Trophoblast cell (in vitro differentiated cells and primary cell): ENCODE data around the gene SMIM1.
"Not testable (repeated sequence)": the region's sequence is repeated elsewhere in the genome, so short reads cannot be mapped to it uniquely, and the experiment has no call there.

ENCODE experiments used
- DNase-seq, 2 donors: peaks; one replicate each; pipeline ENCODE4 v3.0.0-alpha.2; 2016
- H2AFZ ChIP-seq: 2 replicates; pipeline ENCODE4 v1.6.1; 2013; ENCODE audit warnings: low read length, moderate library complexity, mild to moderate bottlenecking; ENCODE audit not compliant: insufficient read depth, poor library complexity
- H2AK5ac ChIP-seq: 2 replicates; pipeline ENCODE4 v1.6.1; 2013; ENCODE audit warnings: mild to moderate bottlenecking, low read length
- H2BK120ac ChIP-seq: 2 replicates; pipeline ENCODE4 v1.6.1; 2013; ENCODE audit warnings: low read length, mild to moderate bottlenecking, moderate library complexity; ENCODE audit not compliant: insufficient read depth, poor library complexity
- H2BK12ac ChIP-seq: 2 replicates; pipeline ENCODE4 v1.6.1; 2013; ENCODE audit warnings: mild to moderate bottlenecking, low read length, moderate library complexity
- H2BK5ac ChIP-seq: 2 replicates; pipeline ENCODE4 v1.6.1; 2013; ENCODE audit warnings: low read length, low read depth, moderate library complexity, mild to moderate bottlenecking; ENCODE audit not compliant: poor library complexity
- H3K14ac ChIP-seq: 2 replicates; pipeline ENCODE4 v1.6.1; 2013; ENCODE audit warnings: mild to moderate bottlenecking, low read length
- H3K18ac ChIP-seq: 2 replicates; pipeline ENCODE4 v1.6.1; 2013; ENCODE audit warnings: mild to moderate bottlenecking, low read length
- H3K23ac ChIP-seq: 2 replicates; pipeline ENCODE4 v1.6.1; 2013; ENCODE audit warnings: low read length
- H3K27ac ChIP-seq: 2 replicates; pipeline ENCODE4 v1.5.1; 2013; ENCODE audit warnings: low read depth, mild to moderate bottlenecking, inconsistent platforms, low read length, moderate library complexity
- H3K27me3 ChIP-seq: 2 replicates; pipeline ENCODE4 v1.6.1; 2013; ENCODE audit warnings: inconsistent platforms, mild to moderate bottlenecking, low read length, moderate library complexity; ENCODE audit not compliant: insufficient read depth
- H3K36me3 ChIP-seq, 2 experiments: 1 replicate in 1 of 2; 2 replicates in 1 of 2; pipeline ENCODE4 v1.6.1; 2013; ENCODE audit warnings: low read length in 2 of 2, mild to moderate bottlenecking in 2 of 2, moderate library complexity in 1 of 2; ENCODE audit not compliant: insufficient read depth in 2 of 2, control insufficient read depth in 1 of 2
- H3K4ac ChIP-seq: 2 replicates; pipeline ENCODE4 v1.6.1; 2013; ENCODE audit warnings: low read depth, mild to moderate bottlenecking, low read length, moderate library complexity
- H3K4me1 ChIP-seq, 2 experiments: 1 replicate in 1 of 2; 2 replicates in 1 of 2; pipeline ENCODE4 v1.6.1; 2013; ENCODE audit warnings: low read length in 2 of 2, mild to moderate bottlenecking in 2 of 2, moderate library complexity in 1 of 2; ENCODE audit not compliant: insufficient read depth in 2 of 2, control insufficient read depth in 1 of 2
- H3K4me2 ChIP-seq: 2 replicates; pipeline ENCODE4 v1.6.1; 2013; ENCODE audit warnings: inconsistent platforms, mild to moderate bottlenecking, low read length, moderate library complexity
- H3K4me3 ChIP-seq: 2 replicates; pipeline ENCODE4 v1.5.1; 2013; ENCODE audit warnings: mild to moderate bottlenecking, low read depth, low read length, inconsistent platforms
- H3K79me1 ChIP-seq: one replicate; pipeline ENCODE4 v1.6.1; 2013; ENCODE audit warnings: low read length
- H3K79me2 ChIP-seq: 2 replicates; pipeline ENCODE4 v1.6.1; 2013; ENCODE audit warnings: low read length, mild to moderate bottlenecking; ENCODE audit not compliant: control insufficient read depth, insufficient read depth, poor library complexity
- H3K9ac ChIP-seq: 2 replicates; pipeline ENCODE4 v1.6.1; 2013; ENCODE audit warnings: mild to moderate bottlenecking, low read length
- H3K9me3 ChIP-seq: 2 replicates; pipeline ENCODE4 v1.6.1; 2013; ENCODE audit warnings: low read depth, mild to moderate bottlenecking, control low read depth, inconsistent platforms, low read length; ENCODE audit not compliant: insufficient read depth
- H4K12ac ChIP-seq: 2 replicates; pipeline ENCODE4 v1.6.1; 2013; ENCODE audit warnings: low read depth, mild to moderate bottlenecking, low read length, moderate library complexity
- H4K8ac ChIP-seq: 2 replicates; pipeline ENCODE4 v1.6.1; 2013; ENCODE audit warnings: low read depth, mild to moderate bottlenecking, low read length, moderate library complexity
- H4K91ac ChIP-seq: one replicate; pipeline ENCODE4 v1.6.1; 2013; ENCODE audit warnings: low read depth, mild to moderate bottlenecking, low read length, moderate library complexity
- WGBS: extraction: QIAGEN DNeasy Blood & Tissue Kit; methylation state at CpG from one replicate; pipeline ENCODE4 v1.1.7; 2013; ENCODE audit warnings: missing lambda C conversion rate; ENCODE audit not compliant: insufficient read length, insufficient coverage; ENCODE audit errors: extremely low coverage; 5-methylcytosine and 5-hydroxymethylcytosine counted together

SMIM1 gene

GRCh38 chr1:3799976-3800685 is 27.6 kb downstream of the SMIM1 start:
- H3K4ac ChIP-seq, result no peak overlapping the region
- H3K14ac ChIP-seq, result no peak overlapping the region
- H2AK5ac ChIP-seq, result no peak overlapping the region
- H4K91ac ChIP-seq, result no peak overlapping the region
- no peak overlapping the region for H3K9ac ChIP-seq
- H3K4me3 ChIP-seq, result no peak overlapping the region
- no peak overlapping the region for H3K23ac ChIP-seq
- no peak overlapping the region for H2BK5ac ChIP-seq
- H3K9me3 ChIP-seq, result peaks cover 3% of the 10 kb centered on the region
- peak; percentile 29 to 31 for DNase-seq
- peaks cover 6 to 7% of the 10 kb centered on the region in 2 experiments for H3K4me1 ChIP-seq
- peaks cover 5% of the 10 kb centered on the region for H3K79me2 ChIP-seq
- no peaks in the 10 kb centered on the region for H3K36me3 ChIP-seq
- H3K4me2 ChIP-seq, result no peak overlapping the region
- no CpG with 5 or more reads among the region's 11 CpGs for WGBS
- H4K12ac ChIP-seq, result no peak overlapping the region
- H3K27ac ChIP-seq, result no peak overlapping the region
- no peaks in the 10 kb centered on the region for H3K27me3 ChIP-seq
- no peak overlapping the region for H3K18ac ChIP-seq
- no peak overlapping the region for H2AFZ ChIP-seq
- H2BK12ac ChIP-seq, result no peak overlapping the region
- H2BK120ac ChIP-seq, result no peak overlapping the region
- H4K8ac ChIP-seq, result no peak overlapping the region
- H3K79me1 ChIP-seq, result peaks cover 5% of the 10 kb centered on the region

GRCh38 chr1:3800795-3801194 is 28.2 kb downstream of the SMIM1 start:
- not testable (repeated sequence) for H3K27me3 ChIP-seq, H3K4me3 ChIP-seq, H3K27ac ChIP-seq, H3K79me2 ChIP-seq, H3K4me1 ChIP-seq, H3K23ac ChIP-seq, H4K8ac ChIP-seq, H4K91ac ChIP-seq, H2BK120ac ChIP-seq, H4K12ac ChIP-seq, H3K79me1 ChIP-seq, H3K9ac ChIP-seq, H3K9me3 ChIP-seq, H3K36me3 ChIP-seq, H3K14ac ChIP-seq, H2AK5ac ChIP-seq, H3K18ac ChIP-seq, H3K4me2 ChIP-seq, H3K4ac ChIP-seq, H2AFZ ChIP-seq, H2BK5ac ChIP-seq, H2BK12ac ChIP-seq, DNase-seq
- no CpG with 5 or more reads among the region's 3 CpGs for WGBS

- H2AFZ ChIP-seq, result no peak overlapping the region
- no peak overlapping the region for H3K14ac ChIP-seq
- H3K9ac ChIP-seq, result no peak overlapping the region
- H3K4me3 ChIP-seq, result no peak overlapping the region
- no peak overlapping the region for H3K4ac ChIP-seq
- H3K36me3 ChIP-seq, result no peaks in the 10 kb centered on the region
- no peaks in the 10 kb centered on the region for H3K79me1 ChIP-seq
- H4K91ac ChIP-seq, result no peak overlapping the region
- no peak overlapping the region for H3K27ac ChIP-seq
- no peak overlapping the region for H3K23ac ChIP-seq
- H3K4me1 ChIP-seq, result no peaks in the 10 kb centered on the region
- H4K12ac ChIP-seq, result no peak overlapping the region
- no peaks in the 10 kb centered on the region for H3K79me2 ChIP-seq
- H2BK12ac ChIP-seq, result no peak overlapping the region
- no peak for DNase-seq
- H4K8ac ChIP-seq, result no peak overlapping the region
- no peak overlapping the region for H2AK5ac ChIP-seq
- no CpG with 5 or more reads among the region's 19 CpGs for WGBS
- H3K18ac ChIP-seq, result no peak overlapping the region
- H3K4me2 ChIP-seq, result no peak overlapping the region
- no peaks in the 10 kb centered on the region for H3K27me3 ChIP-seq
- H2BK120ac ChIP-seq, result no peak overlapping the region
- H3K9me3 ChIP-seq, result peaks cover 22% of the 10 kb centered on the region
- H2BK5ac ChIP-seq, result no peak overlapping the region
These were observed 31.5 kb downstream of the SMIM1 start for GRCh38 chr1:3803905-3804626.

DNA sequence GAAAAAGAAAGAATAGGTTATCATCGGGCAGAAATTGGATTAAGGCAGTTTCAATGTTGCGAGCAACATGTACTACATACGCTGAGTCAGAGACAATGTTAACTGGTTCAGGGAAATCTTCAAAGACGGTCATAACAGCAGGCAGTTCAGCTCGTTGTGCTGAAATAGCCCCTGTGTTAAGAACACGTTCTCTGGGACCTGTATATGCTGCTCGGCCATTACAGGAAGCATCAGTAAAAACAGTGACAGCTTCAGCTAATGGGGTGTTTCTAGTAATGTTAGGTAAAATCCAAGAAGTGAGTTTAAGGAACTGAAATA is 32.0 kb downstream of the SMIM1 start:
- H3K18ac ChIP-seq, H2BK120ac ChIP-seq, H3K36me3 ChIP-seq, H2AK5ac ChIP-seq, H3K79me1 ChIP-seq, H3K4ac ChIP-seq, H3K27me3 ChIP-seq, H3K4me3 ChIP-seq, H4K8ac ChIP-seq, H3K4me2 ChIP-seq, H3K9ac ChIP-seq, H3K4me1 ChIP-seq, H4K91ac ChIP-seq, DNase-seq, H2BK5ac ChIP-seq, H3K27ac ChIP-seq, H2BK12ac ChIP-seq, H2AFZ ChIP-seq, H3K23ac ChIP-seq, H3K79me2 ChIP-seq, H4K12ac ChIP-seq, H3K14ac ChIP-seq: not testable (repeated sequence)
- WGBS, result no CpG with 5 or more reads among the region's 7 CpGs
- peaks cover 24% of the 10 kb centered on the region for H3K9me3 ChIP-seq
